Upper lobe of left lung (tissue), 6 donors: ENCODE data around the gene ELOB. TPM values are rescaled to one million over a fixed set of nuclear protein-coding genes. Genes with fewer than 3 reads are reported as not detected.

Experiments used
- small RNA-seq, 4 donors: library from RNA; depleted of rRNA; stranded (forward); fragments of <200 nt; gene quantifications; one replicate each; pipeline ENCODE3, GENCODE V24; 2016
- total RNA-seq, 6 donors: library from RNA; depleted of rRNA in 4 of 6; stranded (reverse); fragments of >200 nt in 4 of 6; gene quantifications; one replicate each; pipeline versions ENCODE4 v1.1.0 to v1.2.1, GENCODE V29; 2016 to 2021
- donor health status: DM: no; HTN: no; CAD: no; lungs with moderate emphysema.
- donor health status: DM: no; HTN: yes; CAD: no; lungs with severe emphysema.

Gene ELOB
- total RNA-seq, 6 donors from 2014 or later: 73.3 to 245 (median 145) TPM

Small RNAs within 50 kb of the gene (small RNA-seq; reads per million reads assigned to genes)
- 0 reads per million in 4 donors for gene SNORA3C

Other genes starting within 250 kb of the ELOB start
- gene CEMP1, start 245.9 kb downstream of the ELOB start, total RNA-seq: 10 to 100 TPM in 2 of 6 donors, 1 to 10 TPM in 3, under 1 TPM in 1; 0.91 to 17.0 (median 5.4) TPM
- gene PDPK1, start 239.3 kb downstream of the ELOB start, total RNA-seq: 10 to 100 TPM; 39.4 to 83.1 (median 67.2) TPM
- 10 to 100 TPM; 25.7 to 45.5 (median 33.0) TPM for gene KCTD5, start 94.8 kb downstream of the ELOB start, total RNA-seq
- 1 to 10 TPM in 5 of 6 donors, under 1 TPM in 1; 0.91 to 8.1 (median 1.8) TPM for gene PRSS27, start 57.1 kb downstream of the ELOB start, total RNA-seq
- gene SRRM2, start 24.6 kb downstream of the ELOB start, total RNA-seq: 1,000 to 10,000 TPM in 2 of 6 donors, 100 to 1,000 TPM in 4; 317 to 3,815 (median 582) TPM
- gene PRSS33, start 10.3 kb upstream of the ELOB start, total RNA-seq: under 1 TPM in 2 of 6 donors, not detected in 4; 0.20 to 0.92 TPM
- under 1 TPM in 2 of 6 donors, not detected in 4; 0.57 to 0.78 TPM for gene PRSS41, start 21.2 kb upstream of the ELOB start, total RNA-seq
- gene PRSS21, start 40.0 kb upstream of the ELOB start, total RNA-seq: 10 to 100 TPM in 3 of 6 donors, 1 to 10 TPM in 2, not detected in 1; 1.2 to 16.2 (median 14.5) TPM
- 1 to 10 TPM in 2 of 6 donors, under 1 TPM in 1, not detected in 3; 0.69 to 2.0 (median 1.2) TPM for gene ZG16B, start 53.0 kb upstream of the ELOB start, total RNA-seq
- 10 to 100 TPM in 5 of 6 donors, 1 to 10 TPM in 1; 9.3 to 24.8 (median 16.6) TPM for gene PRSS22, start 80.9 kb upstream of the ELOB start, total RNA-seq
- 10 to 100 TPM; 31.2 to 70.1 (median 39.7) TPM for gene FLYWCH2, start 105.9 kb upstream of the ELOB start, total RNA-seq
- 100 to 1,000 TPM in 1 of 6 donors, 10 to 100 TPM in 5; 19.3 to 162 (median 43.4) TPM for gene FLYWCH1, start 134.7 kb upstream of the ELOB start, total RNA-seq
- gene KREMEN2, start 187.0 kb upstream of the ELOB start, total RNA-seq: not detected
- gene PAQR4, start 192.1 kb upstream of the ELOB start, total RNA-seq: 10 to 100 TPM in 2 of 6 donors, 1 to 10 TPM in 4; 5.2 to 13.5 (median 8.3) TPM
- 10 to 100 TPM in 1 of 6 donors, 1 to 10 TPM in 4, under 1 TPM in 1; 0.39 to 19.1 (median 5.4) TPM for gene PKMYT1, start 203.2 kb upstream of the ELOB start, total RNA-seq
- 1 to 10 TPM in 4 of 6 donors, under 1 TPM in 2; 0.57 to 5.9 (median 1.1) TPM for gene CLDN9, start 235.6 kb upstream of the ELOB start, total RNA-seq
- 1 to 10 TPM in 1 of 6 donors, under 1 TPM in 2, not detected in 3; 0.30 to 1.9 (median 0.72) TPM for gene CLDN6, start 240.9 kb upstream of the ELOB start, total RNA-seq
- 100 to 1,000 TPM in 1 of 6 donors, 10 to 100 TPM in 5; 37.7 to 431 (median 76.5) TPM for gene TNFRSF12A, start 243.1 kb upstream of the ELOB start, total RNA-seq
- 10 to 100 TPM; 28.3 to 85.1 (median 42.2) TPM for gene HCFC1R1, start 246.7 kb upstream of the ELOB start, total RNA-seq
- gene THOC6, start 246.8 kb upstream of the ELOB start, total RNA-seq: 10 to 100 TPM; 18.5 to 40.8 (median 33.1) TPM